Astrocyte (in vitro differentiated cells and primary cell): ENCODE results near the gene AARS2. TPM values are rescaled to one million over a fixed set of nuclear protein-coding genes. Genes with fewer than 3 reads are reported as not detected.

ENCODE experiments used
- DNase-seq: peaks from one replicate; pipeline ENCODE4 v3.0.0-alpha.2; 2010; ENCODE audit warnings: low read depth
- FAIRE-seq: peaks from 2 replicates; lab custom pipeline; 2011; peaks lifted over from hg19 to GRCh38; lab: Jason Lieb, UNC
- H2AFZ ChIP-seq: 2 replicates; pipeline ENCODE4 v1.6.0; 2012; ENCODE audit warnings: low read depth, low read length, inconsistent platforms
- H3K27ac ChIP-seq: 2 replicates; pipeline ENCODE4 v1.5.1; 2011; ENCODE audit warnings: low read depth, low read length, inconsistent platforms
- H3K27me3 ChIP-seq: 2 replicates; pipeline ENCODE4 v1.6.0; 2011; ENCODE audit warnings: low read length, inconsistent platforms; ENCODE audit not compliant: insufficient read depth
- H3K36me3 ChIP-seq: 2 replicates; pipeline ENCODE4 v1.5.1; 2011; ENCODE audit warnings: low read length, inconsistent platforms; ENCODE audit not compliant: insufficient read depth
- H3K4me1 ChIP-seq: 2 replicates; pipeline ENCODE4 v1.5.1; 2011; ENCODE audit warnings: low read length, inconsistent platforms; ENCODE audit not compliant: insufficient read depth
- H3K4me2 ChIP-seq: 2 replicates; pipeline ENCODE4 v1.6.0; 2012; ENCODE audit warnings: low read length, inconsistent platforms
- H3K4me3 ChIP-seq: 2 replicates; pipeline ENCODE4 v1.5.1; 2011; ENCODE audit warnings: low read depth, mild to moderate bottlenecking, low read length, inconsistent platforms; ENCODE audit not compliant: insufficient read depth
- H3K79me2 ChIP-seq: 2 replicates; pipeline ENCODE4 v1.6.0; 2012; ENCODE audit warnings: mild to moderate bottlenecking, low read length, inconsistent platforms; ENCODE audit not compliant: insufficient read depth
- H3K9ac ChIP-seq: 2 replicates; pipeline ENCODE4 v1.6.0; 2012; ENCODE audit warnings: mild to moderate bottlenecking, low read length, inconsistent platforms
- H3K9me3 ChIP-seq: 2 replicates; pipeline ENCODE4 v1.5.1; 2012; ENCODE audit warnings: low read depth, mild to moderate bottlenecking, low read length, inconsistent platforms; ENCODE audit not compliant: insufficient read depth
- H4K20me1 ChIP-seq: 2 replicates; pipeline ENCODE4 v1.6.0; 2012; ENCODE audit warnings: low read length, inconsistent platforms; ENCODE audit not compliant: insufficient read depth
- H3K27ac Mint-ChIP-seq: one replicate; pipeline ENCODE4 v1.8.0; 2021; ENCODE audit warnings: mild to moderate bottlenecking, mixed read lengths; ENCODE audit not compliant: unreplicated experiment
- H3K27me3 Mint-ChIP-seq: one replicate; pipeline ENCODE4 v1.8.0; 2021; ENCODE audit warnings: low read depth, mixed read lengths; ENCODE audit not compliant: unreplicated experiment
- H3K36me3 Mint-ChIP-seq: one replicate; pipeline ENCODE4 v1.8.0; 2021; ENCODE audit warnings: low read depth, mixed read lengths; ENCODE audit not compliant: unreplicated experiment
- H3K4me1 Mint-ChIP-seq: one replicate; pipeline ENCODE4 v1.8.0; 2021; ENCODE audit warnings: low read depth, mixed read lengths; ENCODE audit not compliant: unreplicated experiment
- H3K4me3 Mint-ChIP-seq: one replicate; pipeline ENCODE4 v1.8.0; 2021; ENCODE audit warnings: mild to moderate bottlenecking, moderate library complexity, mixed read lengths; ENCODE audit not compliant: unreplicated experiment
- H3K9me3 Mint-ChIP-seq: one replicate; pipeline ENCODE4 v1.8.0; 2021; ENCODE audit warnings: mild to moderate bottlenecking, mixed read lengths; ENCODE audit not compliant: unreplicated experiment
- CTCF ChIP-seq: IDR thresholded peaks from 2 replicates; pipeline ENCODE4 v1.5.1; 2011; ENCODE audit warnings: low read depth, mild to moderate bottlenecking, inconsistent platforms, low read length, moderate library complexity; ENCODE audit not compliant: insufficient read depth
- EZH2 ChIP-seq: IDR thresholded peaks from 2 replicates; pipeline ENCODE4 v1.6.1; 2012; ENCODE audit warnings: mild to moderate bottlenecking, low read length, inconsistent platforms; ENCODE audit not compliant: insufficient read depth
- total RNA-seq: library from RNA; stranded (reverse); gene quantifications from 2 replicates; pipeline ENCODE4 v1.2.1, GENCODE V29; 2021

The AARS2 gene
- total RNA-seq, 1 donor from 2014 or later = 12.3 TPM

- Histone ChIP-seq H3K4me1 (no peaks in the 10 kb centered on the region), H3K4me2 (no peak overlapping the region), H3K27me3 (peaks cover 14% of the 10 kb centered on the region), H3K27ac (no peak overlapping the region), H4K20me1 (no peaks in the 10 kb centered on the region), H3K36me3 (no peaks in the 10 kb centered on the region), H2AFZ (no peak overlapping the region), H3K4me3 (no peak overlapping the region), H3K79me2 (no peaks in the 10 kb centered on the region), H3K9me3 (no peaks in the 10 kb centered on the region), H3K9ac (no peak overlapping the region)
- DNase-seq (no peak), FAIRE-seq (no peak)
- Mint-ChIP-seq H3K27me3 (peaks cover 52% of the 10 kb centered on the region), H3K27ac (no peak overlapping the region), H3K4me3 (no peak overlapping the region), H3K36me3 (peaks cover 2% of the 10 kb centered on the region), H3K9me3 (no peaks in the 10 kb centered on the region), H3K4me1 (peaks cover 4% of the 10 kb centered on the region)
- TF ChIP-seq EZH2 (no peak), CTCF (no peak)
Measured at GRCh38 chr6:44278315-44278714, 34.8 kb downstream of the AARS2 start.

- TF ChIP-seq EZH2 = no peak
- no peak for TF ChIP-seq CTCF
- H3K9ac ChIP-seq = no peak overlapping the region
- H3K4me1 ChIP-seq = no peaks in the 10 kb centered on the region
- H3K27ac ChIP-seq = no peak overlapping the region
- H3K79me2 ChIP-seq = no peaks in the 10 kb centered on the region
- FAIRE-seq (no peak), DNase-seq (no peak)
- H2AFZ ChIP-seq = no peak overlapping the region
- Mint-ChIP-seq H3K27ac (no peak overlapping the region), H3K27me3 (peaks cover 52% of the 10 kb centered on the region), H3K4me3 (no peak overlapping the region), H3K4me1 (peaks cover 4% of the 10 kb centered on the region), H3K36me3 (peaks cover 2% of the 10 kb centered on the region), H3K9me3 (no peaks in the 10 kb centered on the region)
- peaks cover 12% of the 10 kb centered on the region for H3K27me3 ChIP-seq
- no peaks in the 10 kb centered on the region for H4K20me1 ChIP-seq
- no peaks in the 10 kb centered on the region for H3K36me3 ChIP-seq
- no peak overlapping the region for H3K4me3 ChIP-seq
- H3K4me2 ChIP-seq = no peak overlapping the region
- no peaks in the 10 kb centered on the region for H3K9me3 ChIP-seq
Measured at GRCh38 chr6:44277763-44278162, 35.4 kb downstream of the AARS2 start.

DNA sequence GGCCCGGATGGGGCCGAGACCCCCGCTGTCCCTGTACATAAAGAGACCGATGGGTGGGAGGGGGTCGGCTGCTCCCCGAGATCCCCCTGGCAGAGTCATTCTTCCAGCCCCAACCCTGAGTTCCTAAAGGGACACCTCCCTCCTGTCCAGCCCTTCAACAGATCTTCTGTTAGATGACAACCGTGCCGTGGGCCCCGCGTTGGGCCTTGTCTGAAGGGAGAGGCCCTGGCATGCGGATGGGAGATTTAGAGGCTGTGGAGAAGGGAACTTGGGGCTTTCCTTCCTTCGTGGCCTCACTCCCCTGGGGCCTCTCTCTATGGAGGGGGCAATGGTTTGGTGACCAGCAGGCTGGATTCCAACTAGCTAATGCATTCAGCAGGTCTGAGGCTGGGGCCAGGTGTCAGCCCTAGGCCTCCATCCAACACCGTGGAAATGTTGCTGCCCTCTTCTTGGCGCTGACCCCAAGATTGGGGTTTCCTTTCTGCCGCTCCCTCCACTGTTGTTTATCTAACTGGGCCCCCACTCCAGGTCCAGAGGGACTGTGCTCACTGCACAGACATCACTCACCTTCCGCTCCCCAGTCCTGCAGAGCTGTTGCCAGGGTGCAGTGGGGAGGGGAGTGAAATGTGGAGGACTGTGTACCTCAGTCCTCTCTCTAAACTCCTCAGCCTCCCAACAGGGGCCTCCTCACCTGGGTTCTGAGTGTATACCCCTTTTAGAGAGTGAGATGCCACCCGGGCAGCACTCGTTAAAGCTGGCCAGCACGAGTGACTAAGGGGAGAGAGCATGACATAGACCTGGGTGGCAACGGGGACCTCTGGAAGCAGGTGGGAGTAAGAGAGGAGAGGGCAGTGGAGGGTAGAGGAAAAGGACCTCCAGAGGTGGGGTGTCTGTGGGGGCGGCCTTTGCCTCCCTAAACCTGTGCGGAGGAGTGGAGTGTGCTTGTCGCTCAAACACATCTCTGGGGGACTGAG is 36.2 kb downstream of the AARS2 start:
- Histone ChIP-seq H3K27ac (no peak overlapping the region), H3K27me3 (peaks cover 19% of the 10 kb centered on the region), H3K9me3 (no peaks in the 10 kb centered on the region), H3K79me2 (no peaks in the 10 kb centered on the region), H3K36me3 (no peaks in the 10 kb centered on the region), H3K4me3 (no peak overlapping the region), H3K4me1 (no peaks in the 10 kb centered on the region), H2AFZ (no peak overlapping the region), H4K20me1 (no peaks in the 10 kb centered on the region), H3K4me2 (no peak overlapping the region), H3K9ac (no peak overlapping the region)
- Mint-ChIP-seq H3K4me3 (no peak overlapping the region), H3K27me3 (peaks cover 55% of the 10 kb centered on the region), H3K36me3 (peaks cover 2% of the 10 kb centered on the region), H3K27ac (peak overlapping the region; percentile 34), H3K4me1 (peaks cover 4% of the 10 kb centered on the region), H3K9me3 (no peaks in the 10 kb centered on the region)
- DNase-seq = no peak
- TF ChIP-seq CTCF (no peak), EZH2 (no peak)
- FAIRE-seq = no peak
